ENCODE results near the gene GPR171.

Gene GPR171

GRCh38 chr3:151213881-151214280 is 10.9 kb upstream of the GPR171 start:
- DNase-seq (ENCODE audit: low read depth in 2 of 3, low spot score in 1 of 3), result no peak

GRCh38 chr3:151213151-151213550 is 10.1 kb upstream of the GPR171 start:
- DNase-seq (ENCODE audit: low read depth in 2 of 3, low spot score in 1 of 3), result no peak

GRCh38 chr3:151210676-151211381 is 7.8 kb upstream of the GPR171 start:
- no peak for DNase-seq (ENCODE audit: low read depth in 2 of 3, low spot score in 1 of 3)

- DNase-seq (ENCODE audit: low read depth in 2 of 3, low spot score in 1 of 3), result no peak
Observed at GRCh38 chr3:151209654-151210053, 6.6 kb upstream of the GPR171 start.

GRCh38 chr3:151206201-151206600 is 3.2 kb upstream of the GPR171 start:
- no peak for DNase-seq (ENCODE audit: low read depth in 2 of 3, low spot score in 1 of 3)

- DNase-seq (ENCODE audit: low read depth in 2 of 3, low spot score in 1 of 3), result no peak
Observed at GRCh38 chr3:151205482-151205881, 2.5 kb upstream of the GPR171 start.

- no peak for DNase-seq (ENCODE audit: low read depth in 2 of 3, low spot score in 1 of 3)
Observed at GRCh38 chr3:151204530-151205402, 1.8 kb upstream of the GPR171 start.

- no peak for DNase-seq (ENCODE audit: low read depth in 2 of 3, low spot score in 1 of 3)
Observed at GRCh38 chr3:151201051-151201730, 1.8 kb downstream of the GPR171 start.

GRCh38 chr3:151200586-151200985 is 2.4 kb downstream of the GPR171 start:
- no peak for DNase-seq (ENCODE audit: low read depth in 2 of 3, low spot score in 1 of 3)

- DNase-seq (ENCODE audit: low read depth in 2 of 3, low spot score in 1 of 3), result no peak
Observed at GRCh38 chr3:151199554-151200438, 3.2 kb downstream of the GPR171 start.

- no peak for DNase-seq (ENCODE audit: low read depth in 2 of 3, low spot score in 1 of 3)
Observed at GRCh38 chr3:151198849-151199248, 4.2 kb downstream of the GPR171 start.

GRCh38 chr3:151197981-151198767 is 4.8 kb downstream of the GPR171 start:
- no peak for DNase-seq (ENCODE audit: low read depth in 2 of 3, low spot score in 1 of 3)

GRCh38 chr3:151197228-151197627 is 5.8 kb downstream of the GPR171 start:
- DNase-seq (ENCODE audit: low read depth in 2 of 3, low spot score in 1 of 3), result no peak

- no peak for DNase-seq (ENCODE audit: low read depth in 2 of 3, low spot score in 1 of 3)
Observed at GRCh38 chr3:151196434-151196833, 6.6 kb downstream of the GPR171 start.

GRCh38 chr3:151195826-151196225 is 7.2 kb downstream of the GPR171 start:
- DNase-seq (ENCODE audit: low read depth in 2 of 3, low spot score in 1 of 3), result no peak

- no peak for DNase-seq (ENCODE audit: low read depth in 2 of 3, low spot score in 1 of 3)
Observed at GRCh38 chr3:151192545-151192944, 10.5 kb downstream of the GPR171 start.

- DNase-seq (ENCODE audit: low read depth in 2 of 3, low spot score in 1 of 3), result no peak
Observed at GRCh38 chr3:151191095-151191494, 11.9 kb downstream of the GPR171 start.

- no peak for DNase-seq (ENCODE audit: low read depth in 2 of 3, low spot score in 1 of 3)
Observed at GRCh38 chr3:151183265-151183671, 19.7 kb downstream of the GPR171 start.

- no peak for DNase-seq (ENCODE audit: low read depth in 2 of 3, low spot score in 1 of 3)
Observed at GRCh38 chr3:151182349-151183079, 20.5 kb downstream of the GPR171 start.

Data from stimulated activated CD4-positive, alpha-beta T cell treated with anti-CD3 and anti-CD28 coated beads, Interleukin-12 subunit alpha, Interleukin-12 subunit beta, amount 100 ng/mL, for 48 hours (primary cell).